ENCODE results near the gene RFTN1. TPM values are rescaled to one million over a fixed set of nuclear protein-coding genes. Genes with fewer than 3 reads are reported as not detected.
A peak's percentile ranks its signal among the peaks of the same experiment; 100 is the strongest.

RFTN1 gene
- total RNA-seq, 1 experiment from 2014 or later = 4.5 TPM

DNA sequence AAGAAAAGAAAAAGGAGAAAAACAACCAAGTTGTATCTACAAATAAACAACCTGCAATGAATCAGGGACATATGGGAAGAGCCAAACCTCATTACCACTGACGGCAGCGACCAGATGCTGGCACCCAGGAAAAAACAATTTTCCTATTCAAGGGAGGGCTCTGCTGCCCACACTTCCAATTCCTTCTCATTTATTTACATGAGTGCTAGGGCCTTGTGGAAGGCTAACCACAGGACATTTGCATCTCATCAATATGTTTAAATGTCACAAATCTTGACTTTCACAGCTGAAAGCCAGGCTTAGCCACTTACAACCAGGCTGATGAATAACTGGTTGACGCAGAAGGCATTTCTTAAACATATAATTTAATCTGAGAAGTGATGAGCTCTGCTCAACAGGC, 36.0 kb downstream of the RFTN1 start:
- ChIA-PET CTCF (no interaction called here), POLR2A (no interaction called here)
- no peak overlapping the region for H3K27ac Mint-ChIP-seq (ENCODE audit: low read depth, unreplicated experiment)
- H3K4me3 Mint-ChIP-seq (ENCODE audit: unreplicated experiment) = no peak overlapping the region
- TF ChIP-seq, protein P1, sequence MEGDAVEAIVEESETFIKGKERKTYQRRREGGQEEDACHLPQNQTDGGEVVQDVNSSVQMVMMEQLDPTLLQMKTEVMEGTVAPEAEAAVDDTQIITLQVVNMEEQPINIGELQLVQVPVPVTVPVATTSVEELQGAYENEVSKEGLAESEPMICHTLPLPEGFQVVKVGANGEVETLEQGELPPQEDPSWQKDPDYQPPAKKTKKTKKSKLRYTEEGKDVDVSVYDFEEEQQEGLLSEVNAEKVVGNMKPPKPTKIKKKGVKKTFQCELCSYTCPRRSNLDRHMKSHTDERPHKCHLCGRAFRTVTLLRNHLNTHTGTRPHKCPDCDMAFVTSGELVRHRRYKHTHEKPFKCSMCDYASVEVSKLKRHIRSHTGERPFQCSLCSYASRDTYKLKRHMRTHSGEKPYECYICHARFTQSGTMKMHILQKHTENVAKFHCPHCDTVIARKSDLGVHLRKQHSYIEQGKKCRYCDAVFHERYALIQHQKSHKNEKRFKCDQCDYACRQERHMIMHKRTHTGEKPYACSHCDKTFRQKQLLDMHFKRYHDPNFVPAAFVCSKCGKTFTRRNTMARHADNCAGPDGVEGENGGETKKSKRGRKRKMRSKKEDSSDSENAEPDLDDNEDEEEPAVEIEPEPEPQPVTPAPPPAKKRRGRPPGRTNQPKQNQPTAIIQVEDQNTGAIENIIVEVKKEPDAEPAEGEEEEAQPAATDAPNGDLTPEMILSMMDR (IDR thresholded peaks at IDR 0.05; ENCODE audit: unreplicated experiment) = no peak
- no peaks in the 10 kb centered on the region for H3K36me3 Mint-ChIP-seq (ENCODE audit: insufficient read depth, unreplicated experiment)
- BruUV-seq (replicated peaks) = no TSS peak
- intact Hi-C loops (cut with micrococcal nuclease) = no loop called here
- no peaks in the 10 kb centered on the region for H3K9me3 Mint-ChIP-seq (ENCODE audit: unreplicated experiment)
- H3K27me3 Mint-ChIP-seq (ENCODE audit: insufficient read depth, unreplicated experiment) = no peaks in the 10 kb centered on the region
- no peak for DNase-seq (ENCODE audit: unreplicated experiment)
- H3K4me1 Mint-ChIP-seq (ENCODE audit: insufficient read depth, unreplicated experiment) = no peaks in the 10 kb centered on the region

DNA sequence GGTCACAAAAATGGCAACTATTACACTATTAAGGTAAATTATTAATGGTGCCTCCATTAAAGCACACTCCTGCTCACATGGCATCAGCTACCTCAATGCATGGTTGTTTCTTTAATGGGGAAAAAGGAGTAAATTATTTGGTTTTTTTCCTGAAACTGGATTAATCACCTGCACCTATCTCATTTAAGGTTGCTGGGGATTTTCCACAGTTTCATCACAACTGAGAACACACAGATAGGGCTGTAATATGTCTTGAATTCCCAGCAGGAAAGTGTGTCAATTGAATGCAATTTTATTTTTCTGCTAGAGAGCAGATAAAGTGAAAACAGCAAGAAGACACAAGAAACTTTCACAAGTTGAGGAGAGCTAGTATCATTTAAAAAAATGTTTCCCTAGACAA, 36.4 kb downstream of the RFTN1 start:
- DNase-seq (ENCODE audit: unreplicated experiment) = no peak
- Mint-ChIP-seq H3K9me3 (ENCODE audit: unreplicated experiment) (no peaks in the 10 kb centered on the region), H3K27ac (ENCODE audit: low read depth, unreplicated experiment) (no peak overlapping the region), H3K4me3 (ENCODE audit: unreplicated experiment) (no peak overlapping the region), H3K4me1 (ENCODE audit: insufficient read depth, unreplicated experiment) (no peaks in the 10 kb centered on the region), H3K36me3 (ENCODE audit: insufficient read depth, unreplicated experiment) (no peaks in the 10 kb centered on the region), H3K27me3 (ENCODE audit: insufficient read depth, unreplicated experiment) (no peaks in the 10 kb centered on the region)
- BruUV-seq (replicated peaks) = no TSS peak
- CTCF ChIA-PET = no interaction called here
- intact Hi-C loops (cut with micrococcal nuclease) = no loop called here
- POLR2A ChIA-PET = interaction anchor here (0.6 kb wide), 1 partner anchor 18 kb away, joined by 4 read pairs; no protein-coding TSS in a partner anchor
- TF ChIP-seq, protein P1 (IDR thresholded peaks at IDR 0.05; ENCODE audit: unreplicated experiment) = no peak

DNA sequence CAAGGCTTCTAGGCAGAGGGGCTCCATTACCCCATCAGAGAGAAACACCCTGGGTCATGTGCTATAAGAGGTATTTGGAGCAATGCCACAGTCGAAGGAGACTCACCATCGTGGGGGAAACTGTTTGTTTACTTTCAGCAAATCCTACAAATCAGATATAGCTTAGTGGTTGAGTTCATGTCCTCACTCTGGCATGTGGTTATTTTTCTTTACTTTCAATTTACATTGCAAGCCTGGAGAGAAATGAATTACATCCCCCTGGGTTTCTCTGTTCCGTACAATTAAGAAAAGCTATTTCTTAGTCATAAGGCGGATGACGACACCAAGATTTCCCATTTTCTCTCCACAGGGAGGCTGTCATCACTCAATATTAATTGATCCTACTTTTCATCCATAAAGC, 36.9 kb downstream of the RFTN1 start:
- POLR2A ChIA-PET = interaction anchor here (0.6 kb wide), 1 partner anchor 18 kb away, joined by 4 read pairs; no protein-coding TSS in a partner anchor
- Mint-ChIP-seq H3K27ac (ENCODE audit: low read depth, unreplicated experiment) (no peak overlapping the region), H3K36me3 (ENCODE audit: insufficient read depth, unreplicated experiment) (no peaks in the 10 kb centered on the region), H3K4me3 (ENCODE audit: unreplicated experiment) (no peak overlapping the region), H3K4me1 (ENCODE audit: insufficient read depth, unreplicated experiment) (no peaks in the 10 kb centered on the region), H3K9me3 (ENCODE audit: unreplicated experiment) (no peaks in the 10 kb centered on the region), H3K27me3 (ENCODE audit: insufficient read depth, unreplicated experiment) (no peaks in the 10 kb centered on the region)
- TF ChIP-seq, protein P1 (IDR thresholded peaks at IDR 0.05; ENCODE audit: unreplicated experiment) = no peak
- intact Hi-C loops (cut with micrococcal nuclease) = no loop called here
- BruUV-seq (replicated peaks) = no TSS peak
- peak; percentile 56 for DNase-seq (ENCODE audit: unreplicated experiment)
- CTCF ChIA-PET = interaction anchor here (0.8 kb wide), 2 partner anchors 186 to 209 kb away, joined by 3 to 4 read pairs; no protein-coding TSS in a partner anchor

DNA sequence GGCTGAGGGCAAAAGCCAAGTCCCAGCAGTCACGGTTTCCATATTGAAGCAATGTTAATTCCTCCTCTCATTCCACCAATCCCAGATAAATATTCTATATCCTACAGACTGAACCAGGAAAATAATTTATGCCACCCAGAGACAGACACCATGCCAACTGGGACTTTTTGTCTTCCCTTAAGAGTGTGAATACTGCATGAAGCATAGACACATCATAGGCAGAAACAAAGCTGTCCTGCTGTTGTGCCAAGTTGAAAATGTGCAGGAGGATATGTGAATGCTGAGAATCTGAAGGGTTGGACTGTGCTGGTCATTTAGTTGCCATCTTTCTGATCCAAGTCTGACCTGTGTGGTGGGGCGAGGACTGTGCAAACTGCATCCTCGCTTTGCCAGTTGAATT, 37.7 kb downstream of the RFTN1 start:
- Mint-ChIP-seq H3K4me1 (ENCODE audit: insufficient read depth, unreplicated experiment) (no peaks in the 10 kb centered on the region), H3K27me3 (ENCODE audit: insufficient read depth, unreplicated experiment) (no peaks in the 10 kb centered on the region), H3K4me3 (ENCODE audit: unreplicated experiment) (no peak overlapping the region), H3K27ac (ENCODE audit: low read depth, unreplicated experiment) (no peak overlapping the region), H3K9me3 (ENCODE audit: unreplicated experiment) (no peaks in the 10 kb centered on the region), H3K36me3 (ENCODE audit: insufficient read depth, unreplicated experiment) (no peaks in the 10 kb centered on the region)
- no peak for DNase-seq (ENCODE audit: unreplicated experiment)
- intact Hi-C loops (cut with micrococcal nuclease) = no loop called here
- ChIA-PET POLR2A (no interaction called here), CTCF (interaction anchor here (0.8 kb wide), 1 partner anchor 185 kb away, joined by 4 read pairs; no protein-coding TSS in a partner anchor)
- BruUV-seq (replicated peaks) = no TSS peak
- TF ChIP-seq, protein P1 (IDR thresholded peaks at IDR 0.05; ENCODE audit: unreplicated experiment) = no peak
